ENCODE data around the gene SARDH. TPM values are rescaled to one million over a fixed set of nuclear protein-coding genes. Genes with fewer than 3 reads are reported as not detected.

SARDH gene
- polyA plus RNA-seq, 1 donor (not counting 4 experiments of a cell fraction or from before 2014, with no cell fraction given), result 0.03 TPM

- TF ChIP-seq EZH2 (IDR thresholded peaks at IDR 0.05; ENCODE audit: low read length), result no peak
- no peak for TF ChIP-seq CTCF (optimal IDR thresholded peaks at IDR 0.05 in 1 of 3, IDR thresholded peaks at IDR 0.05 in 1 of 3, conservative IDR thresholded peaks at IDR 0.05 in 1 of 3; ENCODE audit: extremely low read depth in 1 of 3, insufficient read depth in 2 of 3, low read length in 3 of 3)
- dilution Hi-C loops (cut with MboI; ENCODE audit: extremely low pct_ligation_motif_present, low sequenced_read_pairs), result no loop called here
These were observed 40.9 kb upstream of the SARDH start for GRCh38 chr9:133779081-133779480.

GRCh38 chr9:133778336-133779013 is 40.3 kb upstream of the SARDH start:
- DNase-seq (ENCODE audit: low read depth, low spot score) (no peak), FAIRE-seq (no peak)
- Histone ChIP-seq H2AFZ (ENCODE audit: control insufficient read depth, low read length) (no peak overlapping the region), H4K20me1 (ENCODE audit: control insufficient read depth, extremely low read depth, insufficient read depth, low read length) (no peaks in the 10 kb centered on the region), H3K4me1 (ENCODE audit: control insufficient read depth, extremely low read depth, insufficient read depth, low read length) (no peaks in the 10 kb centered on the region), H3K4me3 (ENCODE audit: control insufficient read depth in 2 of 3, extremely low read depth in 1 of 3, insufficient read depth in 2 of 3, low read depth in 1 of 3, low read length in 3 of 3) (no peak overlapping the region), H3K4me2 (ENCODE audit: control insufficient read depth, extremely low read depth, insufficient read depth, low read depth, low read length) (no peak overlapping the region), H3K79me2 (ENCODE audit: control insufficient read depth, insufficient read depth, low read length) (no peaks in the 10 kb centered on the region), H3K27ac (ENCODE audit: control insufficient read depth, insufficient read depth, low read length) (no peak overlapping the region), H3K9me3 (ENCODE audit: control insufficient read depth, low read depth, low read length) (no peaks in the 10 kb centered on the region), H3K9me1 (ENCODE audit: control insufficient read depth, extremely low read depth, insufficient read depth, low read length) (no peaks in the 10 kb centered on the region), H3K27me3 (ENCODE audit: control insufficient read depth, extremely low read depth, insufficient read depth, low read length) (no peaks in the 10 kb centered on the region), H3K36me3 (ENCODE audit: control insufficient read depth in 2 of 2, extremely low read depth in 1 of 2, insufficient read depth in 2 of 2, low read length in 2 of 2) (peaks cover 39 to 67% of the 10 kb centered on the region in 2 experiments), H3K9ac (ENCODE audit: control insufficient read depth, extremely low read depth, insufficient read depth, low read length) (no peak overlapping the region)
- TF ChIP-seq CTCF (optimal IDR thresholded peaks at IDR 0.05 in 1 of 3, IDR thresholded peaks at IDR 0.05 in 1 of 3, conservative IDR thresholded peaks at IDR 0.05 in 1 of 3; ENCODE audit: extremely low read depth in 1 of 3, insufficient read depth in 2 of 3, low read length in 3 of 3) (no peak), EZH2 (IDR thresholded peaks at IDR 0.05; ENCODE audit: low read length) (no peak)
- dilution Hi-C loops (cut with MboI; ENCODE audit: extremely low pct_ligation_motif_present, low sequenced_read_pairs), result no loop called here

More at GRCh38 chr9:133779081-133779480, 40.9 kb upstream of the SARDH start:
- H2AFZ ChIP-seq (ENCODE audit: control insufficient read depth, low read length), result no peak overlapping the region
- H3K4me1 ChIP-seq (ENCODE audit: control insufficient read depth, extremely low read depth, insufficient read depth, low read length), result no peaks in the 10 kb centered on the region
- FAIRE-seq (no peak), DNase-seq (ENCODE audit: low read depth, low spot score) (no peak)
- no peaks in the 10 kb centered on the region for H3K27me3 ChIP-seq (ENCODE audit: control insufficient read depth, extremely low read depth, insufficient read depth, low read length)
- H3K4me3 ChIP-seq (ENCODE audit: control insufficient read depth in 2 of 3, extremely low read depth in 1 of 3, insufficient read depth in 2 of 3, low read depth in 1 of 3, low read length in 3 of 3), result no peak overlapping the region
- no peak overlapping the region for H3K9ac ChIP-seq (ENCODE audit: control insufficient read depth, extremely low read depth, insufficient read depth, low read length)
- peaks cover 36 to 67% of the 10 kb centered on the region in 2 experiments for H3K36me3 ChIP-seq (ENCODE audit: control insufficient read depth in 2 of 2, extremely low read depth in 1 of 2, insufficient read depth in 2 of 2, low read length in 2 of 2)
- H3K9me1 ChIP-seq (ENCODE audit: control insufficient read depth, extremely low read depth, insufficient read depth, low read length), result no peaks in the 10 kb centered on the region
- H4K20me1 ChIP-seq (ENCODE audit: control insufficient read depth, extremely low read depth, insufficient read depth, low read length), result no peaks in the 10 kb centered on the region
- no peak overlapping the region for H3K27ac ChIP-seq (ENCODE audit: control insufficient read depth, insufficient read depth, low read length)
- H3K79me2 ChIP-seq (ENCODE audit: control insufficient read depth, insufficient read depth, low read length), result no peaks in the 10 kb centered on the region
- H3K9me3 ChIP-seq (ENCODE audit: control insufficient read depth, low read depth, low read length), result no peaks in the 10 kb centered on the region
- no peak overlapping the region for H3K4me2 ChIP-seq (ENCODE audit: control insufficient read depth, extremely low read depth, insufficient read depth, low read depth, low read length)

All from keratinocyte (primary cell).